ENCODE results near the gene DAPK1.

DAPK1 gene

GRCh38 chr9:87696641-87697040 is 199.0 kb downstream of the DAPK1 start:
- TF ChIP-seq POLR2A (IDR thresholded peaks at IDR 0.05; ENCODE audit: low read length) = no peak
- no peak for TF ChIP-seq GATA1 (IDR thresholded peaks at IDR 0.05; ENCODE audit: low read depth, low read length)

GRCh38 chr9:87698069-87698809 is 200.6 kb downstream of the DAPK1 start:
- no peak for DNase-seq
- TF ChIP-seq POLR2A (IDR thresholded peaks at IDR 0.05; ENCODE audit: low read length) (no peak), GATA1 (IDR thresholded peaks at IDR 0.05; ENCODE audit: low read depth, low read length) (no peak)

More at GRCh38 chr9:87696641-87697040, 199.0 kb downstream of the DAPK1 start:
- DNase-seq = no peak

DNA sequence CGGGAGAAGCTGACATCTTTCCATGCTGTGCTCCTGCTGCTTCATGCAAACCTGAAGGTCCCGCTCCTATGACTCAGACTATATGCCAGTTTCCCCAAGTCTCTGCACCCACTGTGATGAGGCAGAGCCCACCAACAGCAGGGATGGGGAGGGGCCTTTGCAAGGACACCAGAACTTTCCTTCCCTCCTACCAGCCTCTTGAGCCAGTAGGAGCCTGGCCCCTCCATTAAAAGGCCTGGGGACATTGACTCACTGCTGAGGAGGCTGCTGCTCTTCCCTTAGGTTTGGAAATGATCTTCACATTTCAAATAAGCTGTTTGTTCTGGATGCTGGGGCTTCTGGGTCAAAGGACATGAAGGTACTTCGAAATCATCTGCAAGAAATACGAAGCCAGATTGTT is 202.2 kb downstream of the DAPK1 start:
- no peak for TF ChIP-seq GATA1 (IDR thresholded peaks at IDR 0.05; ENCODE audit: low read depth, low read length)
- no peak for TF ChIP-seq POLR2A (IDR thresholded peaks at IDR 0.05; ENCODE audit: low read length)
- no peak for DNase-seq

DNA sequence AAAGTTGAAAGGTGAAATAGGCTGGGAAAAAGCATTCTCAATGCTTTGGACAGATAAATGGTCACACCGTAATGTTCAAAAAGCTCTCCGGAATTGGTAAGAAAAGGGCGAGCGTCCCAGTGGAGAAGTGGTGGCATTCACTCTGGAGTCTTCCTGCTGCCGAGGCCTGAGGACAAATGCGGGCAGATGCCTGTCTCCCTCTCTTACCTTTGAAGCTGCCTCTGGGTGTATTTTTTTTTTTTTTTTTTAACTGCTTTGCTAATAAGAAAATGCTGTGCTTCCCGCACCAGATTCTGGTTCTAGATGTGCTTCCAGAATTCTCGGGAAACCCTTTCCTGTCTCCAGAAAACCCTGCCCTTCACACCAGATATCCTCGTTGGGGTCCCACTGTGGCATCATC is 203.8 kb downstream of the DAPK1 start:
- DNase-seq = no peak
- no peak for TF ChIP-seq GATA1 (IDR thresholded peaks at IDR 0.05; ENCODE audit: low read depth, low read length)
- no peak for TF ChIP-seq POLR2A (IDR thresholded peaks at IDR 0.05; ENCODE audit: low read length)

DNA sequence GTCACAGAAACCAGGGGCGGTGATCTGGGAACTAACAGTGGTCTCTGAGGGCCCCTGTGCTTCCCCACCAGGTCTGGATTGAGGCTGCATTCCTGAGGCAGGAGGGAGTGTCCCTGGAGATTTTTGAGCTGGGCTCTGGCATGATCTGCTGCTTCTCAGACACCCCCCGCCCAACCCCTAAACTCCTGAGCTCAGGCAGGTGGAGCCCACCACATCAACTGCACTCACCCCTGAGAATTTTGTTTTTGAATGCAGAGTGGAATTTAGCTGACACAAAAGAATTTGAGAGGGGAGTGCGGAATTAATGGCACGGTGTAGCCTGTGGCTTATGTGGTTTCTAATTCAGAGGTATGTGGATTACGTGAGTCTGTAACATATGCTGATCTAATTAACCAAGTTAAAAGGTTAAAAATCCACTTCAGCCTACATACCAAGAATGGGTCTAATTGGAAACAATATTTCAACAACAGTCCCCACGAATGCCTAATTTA is 204.3 kb downstream of the DAPK1 start:
- TF ChIP-seq POLR2A (IDR thresholded peaks at IDR 0.05; ENCODE audit: low read length) = no peak
- no peak for TF ChIP-seq GATA1 (IDR thresholded peaks at IDR 0.05; ENCODE audit: low read depth, low read length)
- DNase-seq = no peak

GRCh38 chr9:87702921-87703320 is 205.3 kb downstream of the DAPK1 start:
- no peak for DNase-seq
- TF ChIP-seq POLR2A (IDR thresholded peaks at IDR 0.05; ENCODE audit: low read length) = no peak
- TF ChIP-seq GATA1 (IDR thresholded peaks at IDR 0.05; ENCODE audit: low read depth, low read length) = no peak

DNA sequence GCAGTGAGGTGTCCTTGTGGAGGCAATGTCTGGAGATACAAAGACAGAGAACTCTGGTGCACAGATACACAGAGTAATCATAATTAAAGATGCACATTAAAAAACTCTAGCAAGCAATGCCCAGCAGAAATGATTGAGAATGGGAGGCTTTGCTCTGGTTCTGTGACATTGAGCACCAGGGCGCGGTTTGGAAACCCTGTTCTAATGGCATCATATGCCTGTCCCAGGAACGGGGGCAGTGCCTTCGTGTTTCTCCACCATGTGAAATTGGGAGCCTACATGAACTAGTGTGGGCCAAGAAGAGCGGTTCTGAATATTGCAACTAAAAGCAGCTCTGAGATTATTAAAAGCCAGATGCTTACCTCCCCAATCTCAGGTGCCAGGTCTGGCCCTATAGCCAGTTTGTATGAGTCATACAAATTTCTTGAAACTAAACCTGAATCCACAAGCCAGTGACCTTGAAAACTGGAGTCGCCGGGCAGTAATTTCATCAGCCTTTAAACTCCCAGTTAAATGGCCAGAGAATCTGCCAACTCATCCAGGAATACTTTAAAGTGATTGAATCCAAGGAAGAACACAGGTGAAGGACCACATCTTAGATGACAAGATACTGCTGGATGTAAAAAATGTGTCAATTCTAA is 206.1 kb downstream of the DAPK1 start:
- TF ChIP-seq POLR2A (IDR thresholded peaks at IDR 0.05; ENCODE audit: low read length) (no peak), GATA1 (IDR thresholded peaks at IDR 0.05; ENCODE audit: low read depth, low read length) (no peak)
- no peak for DNase-seq

DNA sequence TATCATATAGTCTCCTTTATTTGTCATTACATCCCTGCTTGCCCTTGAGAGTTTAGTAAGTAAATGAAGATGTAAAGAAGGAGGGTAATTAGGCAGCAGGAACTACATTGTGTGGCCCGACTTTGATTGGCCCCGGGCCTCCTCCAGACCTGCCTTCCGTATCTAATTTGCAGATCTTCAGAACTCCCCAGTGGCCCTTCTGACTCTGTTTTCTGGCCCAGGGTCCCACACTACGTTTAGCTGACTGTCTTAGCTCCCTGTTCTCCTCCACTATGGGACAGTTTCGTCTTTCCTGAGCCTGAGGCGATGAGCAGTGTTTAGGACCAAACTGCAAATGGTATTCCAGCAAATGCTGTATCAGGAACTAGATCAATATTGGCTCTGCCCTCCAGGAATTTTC is 206.7 kb downstream of the DAPK1 start:
- TF ChIP-seq GATA1 (IDR thresholded peaks at IDR 0.05; ENCODE audit: low read depth, low read length) = no peak
- no peak for TF ChIP-seq POLR2A (IDR thresholded peaks at IDR 0.05; ENCODE audit: low read length)
- no peak for DNase-seq

GRCh38 chr9:87706066-87706739 is 208.5 kb downstream of the DAPK1 start:
- no peak for TF ChIP-seq POLR2A (IDR thresholded peaks at IDR 0.05; ENCODE audit: low read length)
- no peak for TF ChIP-seq GATA1 (IDR thresholded peaks at IDR 0.05; ENCODE audit: low read depth, low read length)
- DNase-seq = no peak

- TF ChIP-seq POLR2A (IDR thresholded peaks at IDR 0.05; ENCODE audit: low read length) (no peak), GATA1 (IDR thresholded peaks at IDR 0.05; ENCODE audit: low read depth, low read length) (no peak)
- DNase-seq = no peak
These were observed 210.3 kb downstream of the DAPK1 start for GRCh38 chr9:87707805-87708506.

- TF ChIP-seq POLR2A (IDR thresholded peaks at IDR 0.05; ENCODE audit: low read length) = no peak
- no peak for TF ChIP-seq GATA1 (IDR thresholded peaks at IDR 0.05; ENCODE audit: low read depth, low read length)
- DNase-seq = no peak
These were observed 210.9 kb downstream of the DAPK1 start for GRCh38 chr9:87708546-87708945.

DNA sequence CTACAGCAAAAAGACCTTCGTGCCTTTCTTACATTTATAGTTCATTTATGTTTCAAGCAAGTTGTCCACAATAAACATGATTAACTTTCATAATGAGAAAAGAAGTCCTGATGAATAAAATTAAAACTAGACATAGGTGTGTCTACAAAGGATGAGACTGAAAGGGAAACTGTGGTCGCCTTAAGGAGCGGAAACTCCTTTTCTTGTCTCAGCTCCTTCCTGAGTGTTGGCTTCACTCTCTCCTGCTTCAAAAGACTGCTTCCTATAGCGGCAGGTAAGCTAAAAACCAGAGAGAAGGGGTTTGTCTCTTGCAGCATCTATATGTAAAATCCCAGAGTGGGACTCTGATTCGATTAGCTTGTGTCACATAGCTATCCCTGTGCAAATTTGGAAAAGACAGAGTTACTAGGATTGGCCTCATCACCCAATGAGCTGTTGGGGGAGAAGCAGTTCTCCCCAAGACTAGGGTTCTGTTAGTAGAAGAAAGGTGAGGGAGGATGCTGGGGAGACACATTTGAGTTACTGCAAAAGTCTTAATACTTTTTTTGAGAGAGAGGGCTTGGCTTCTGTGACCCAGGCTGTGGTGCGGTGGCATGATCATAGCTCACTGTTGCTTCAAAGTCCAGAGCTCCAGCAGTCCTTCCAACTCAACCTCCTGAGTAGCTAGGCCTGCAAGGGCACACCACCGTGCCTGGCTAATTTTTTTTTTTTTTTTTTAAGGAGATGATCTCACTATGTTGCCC is 211.5 kb downstream of the DAPK1 start:
- DNase-seq = no peak
- TF ChIP-seq POLR2A (IDR thresholded peaks at IDR 0.05; ENCODE audit: low read length) (no peak), GATA1 (IDR thresholded peaks at IDR 0.05; ENCODE audit: low read depth, low read length) (no peak)

DNA sequence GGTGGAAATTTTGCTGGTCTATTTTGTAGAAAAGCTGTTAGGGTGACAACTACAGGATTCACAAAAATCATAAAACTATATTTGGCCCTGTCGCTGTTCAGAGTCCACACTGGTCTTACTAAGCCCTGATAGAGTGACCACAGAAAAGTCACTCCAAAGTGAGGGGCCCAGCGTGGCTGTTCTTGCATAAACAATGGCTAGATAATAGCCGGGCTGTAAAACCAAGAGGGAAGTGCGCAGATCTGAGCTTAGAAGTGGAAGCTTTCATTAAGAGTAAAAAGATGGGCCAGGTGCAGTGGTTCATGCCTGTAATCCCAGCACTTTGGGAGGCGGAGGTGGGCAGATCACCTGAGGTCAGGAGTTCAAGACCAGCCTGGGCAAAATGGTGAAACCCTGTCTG is 212.8 kb downstream of the DAPK1 start:
- no peak for DNase-seq
- TF ChIP-seq GATA1 (IDR thresholded peaks at IDR 0.05; ENCODE audit: low read depth, low read length) (no peak), POLR2A (IDR thresholded peaks at IDR 0.05; ENCODE audit: low read length) (no peak)

Data from erythroblast (primary cell).